GM12873 (cell line): ENCODE measurements around the gene MAG.
A peak's percentile ranks its signal among the peaks of the same experiment; 100 is the strongest.

Experiments used
- TF ChIP-seq, protein P1 (sequence below): IDR thresholded peaks from 2 replicates; pipeline ENCODE4 v1.5.1; 2012; ENCODE audit warnings: low read depth, mild to moderate bottlenecking, moderate library complexity, low read length, control low read depth; ENCODE audit not compliant: insufficient read depth; ENCODE audit errors: missing control alignments

MAG gene

DNA sequence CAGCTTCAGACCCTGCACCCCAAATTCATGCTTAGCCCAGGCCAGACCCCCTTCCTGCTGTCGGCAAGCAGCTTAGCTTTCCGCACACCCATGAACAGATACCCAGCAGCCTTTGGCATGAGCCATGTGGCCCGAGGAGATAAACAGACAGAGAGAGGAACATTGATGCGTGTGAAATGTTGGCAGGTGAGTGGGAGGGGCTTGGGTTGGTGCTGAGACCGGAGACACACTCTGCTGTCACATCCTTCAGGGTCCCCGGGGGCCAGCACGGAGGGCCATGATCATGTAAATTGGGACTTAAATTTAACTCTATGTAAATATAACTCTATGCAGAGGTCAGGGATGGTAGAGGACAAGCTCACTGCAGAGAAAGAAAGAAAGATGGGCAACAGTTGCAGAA lies 38.5 kb downstream of the MAG start:
- TF ChIP-seq, protein P1, sequence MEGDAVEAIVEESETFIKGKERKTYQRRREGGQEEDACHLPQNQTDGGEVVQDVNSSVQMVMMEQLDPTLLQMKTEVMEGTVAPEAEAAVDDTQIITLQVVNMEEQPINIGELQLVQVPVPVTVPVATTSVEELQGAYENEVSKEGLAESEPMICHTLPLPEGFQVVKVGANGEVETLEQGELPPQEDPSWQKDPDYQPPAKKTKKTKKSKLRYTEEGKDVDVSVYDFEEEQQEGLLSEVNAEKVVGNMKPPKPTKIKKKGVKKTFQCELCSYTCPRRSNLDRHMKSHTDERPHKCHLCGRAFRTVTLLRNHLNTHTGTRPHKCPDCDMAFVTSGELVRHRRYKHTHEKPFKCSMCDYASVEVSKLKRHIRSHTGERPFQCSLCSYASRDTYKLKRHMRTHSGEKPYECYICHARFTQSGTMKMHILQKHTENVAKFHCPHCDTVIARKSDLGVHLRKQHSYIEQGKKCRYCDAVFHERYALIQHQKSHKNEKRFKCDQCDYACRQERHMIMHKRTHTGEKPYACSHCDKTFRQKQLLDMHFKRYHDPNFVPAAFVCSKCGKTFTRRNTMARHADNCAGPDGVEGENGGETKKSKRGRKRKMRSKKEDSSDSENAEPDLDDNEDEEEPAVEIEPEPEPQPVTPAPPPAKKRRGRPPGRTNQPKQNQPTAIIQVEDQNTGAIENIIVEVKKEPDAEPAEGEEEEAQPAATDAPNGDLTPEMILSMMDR = no peak

DNA sequence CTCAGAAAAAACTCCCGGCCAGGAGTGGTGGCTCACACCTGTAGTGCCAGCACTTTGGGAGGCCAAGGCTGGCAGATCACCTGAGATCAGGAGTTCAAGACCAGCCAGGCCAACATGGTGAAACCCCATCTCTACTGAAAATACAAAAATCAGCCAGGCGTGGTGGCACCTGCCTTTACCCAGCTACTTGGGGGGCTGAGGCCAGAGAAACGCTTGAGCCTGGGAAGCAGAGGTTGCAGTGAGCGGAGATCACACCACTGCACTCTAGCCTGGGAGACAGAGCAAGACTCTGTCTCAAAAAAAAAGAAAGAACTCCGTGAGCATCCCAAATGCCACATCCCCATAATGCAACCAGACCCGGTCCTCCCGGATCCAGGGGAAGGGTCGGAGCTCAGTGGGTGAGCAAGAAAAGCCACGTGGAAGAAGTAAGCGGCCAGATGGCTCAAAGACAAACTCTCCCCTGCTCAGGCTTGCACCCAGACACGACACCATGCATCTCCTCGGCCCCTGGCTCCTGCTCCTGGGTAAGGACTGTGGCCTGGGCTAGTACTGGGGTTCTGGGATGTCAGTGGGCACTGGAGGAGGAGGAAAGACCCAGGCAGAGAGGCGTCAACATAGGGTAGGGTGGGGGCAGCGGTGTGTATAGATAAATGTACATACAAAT lies 39.7 kb downstream of the MAG start:
- TF ChIP-seq, protein P1 = no peak

DNA sequence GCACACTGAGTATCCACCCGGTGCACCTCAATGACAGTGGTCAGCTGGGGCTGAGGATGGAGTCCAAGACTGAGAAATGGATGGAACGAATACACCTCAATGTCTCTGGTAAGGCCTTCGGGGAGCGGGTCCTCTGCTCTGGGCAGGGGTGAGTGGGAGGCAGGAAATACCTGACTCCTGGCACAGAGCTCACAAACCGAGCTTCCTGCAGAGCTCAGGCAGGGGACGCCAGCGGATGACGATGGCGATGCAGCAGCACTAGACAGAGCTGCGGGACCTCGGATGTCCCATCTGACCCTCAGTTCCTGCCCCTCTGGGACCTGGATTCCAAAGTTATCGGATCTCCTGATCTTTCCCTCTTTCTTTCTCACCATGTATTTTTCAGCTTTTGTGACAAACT lies 40.9 kb downstream of the MAG start:
- TF ChIP-seq, protein P1 = peak; percentile 18

DNA sequence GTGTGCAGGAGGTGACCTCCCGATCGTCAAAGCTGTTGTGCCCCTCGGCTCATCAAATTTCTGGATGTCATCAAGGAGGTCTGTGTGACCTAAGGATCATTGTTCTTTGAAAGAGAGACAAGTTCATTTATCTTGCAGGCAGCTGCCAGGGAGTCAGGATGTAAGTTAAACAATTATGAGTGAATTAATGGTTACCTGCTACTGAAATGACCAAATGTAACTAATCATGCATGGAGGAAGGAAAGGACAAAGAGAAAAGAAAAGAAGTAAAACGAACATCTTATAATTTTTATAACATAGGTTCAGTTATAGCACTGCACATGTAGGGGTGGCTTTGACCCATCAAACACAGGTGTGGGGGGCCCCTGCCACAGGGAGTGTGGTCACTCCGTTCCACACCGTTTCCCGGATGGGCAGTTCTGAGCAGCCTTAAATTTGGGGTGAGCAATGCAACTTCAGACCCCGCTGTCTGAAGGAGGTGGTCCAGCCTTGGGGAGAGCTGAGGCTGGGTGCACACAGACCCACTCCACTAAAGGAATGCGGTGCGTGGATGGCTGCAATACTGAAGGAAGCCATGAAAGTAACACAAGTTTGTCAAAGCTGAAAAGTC lies 42.3 kb downstream of the MAG start:
- TF ChIP-seq, protein P1 = no peak

DNA sequence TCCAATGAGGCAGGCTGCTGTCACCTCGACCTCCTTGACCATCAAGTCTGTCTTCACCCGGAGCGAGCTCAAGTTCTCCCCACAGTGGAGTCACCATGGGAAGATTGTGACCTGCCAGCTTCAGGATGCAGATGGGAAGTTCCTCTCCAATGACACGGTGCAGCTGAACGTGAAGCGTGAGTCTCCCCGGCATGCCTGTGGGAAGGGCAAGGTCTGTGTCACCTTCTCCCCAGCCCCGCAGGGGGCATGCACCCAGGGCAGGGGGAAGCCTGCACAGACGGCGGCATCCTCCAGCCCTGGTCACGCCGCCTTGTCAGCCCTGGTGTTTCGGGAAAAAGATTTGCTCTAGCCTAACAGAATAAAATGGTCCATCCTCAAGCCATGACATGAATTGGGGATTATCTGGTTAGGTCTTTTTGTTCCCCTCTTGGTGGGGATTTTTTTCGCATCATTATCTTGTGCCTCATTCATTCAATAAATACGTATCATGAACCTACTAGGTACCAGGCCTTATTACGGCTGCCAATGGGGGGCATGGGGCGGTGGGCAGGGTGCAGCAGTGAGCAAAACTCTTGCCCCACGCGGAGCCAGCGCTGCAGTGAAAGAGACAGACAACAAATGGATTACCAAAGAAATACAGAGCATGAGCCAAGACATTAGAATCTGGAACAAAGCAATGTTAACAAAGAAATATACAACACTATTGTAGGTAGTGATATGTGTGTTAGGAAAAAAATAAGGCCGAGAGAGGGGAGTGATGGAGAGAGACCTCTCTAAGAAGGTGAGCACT lies 44.4 kb downstream of the MAG start:
- TF ChIP-seq, protein P1 = no peak

DNA sequence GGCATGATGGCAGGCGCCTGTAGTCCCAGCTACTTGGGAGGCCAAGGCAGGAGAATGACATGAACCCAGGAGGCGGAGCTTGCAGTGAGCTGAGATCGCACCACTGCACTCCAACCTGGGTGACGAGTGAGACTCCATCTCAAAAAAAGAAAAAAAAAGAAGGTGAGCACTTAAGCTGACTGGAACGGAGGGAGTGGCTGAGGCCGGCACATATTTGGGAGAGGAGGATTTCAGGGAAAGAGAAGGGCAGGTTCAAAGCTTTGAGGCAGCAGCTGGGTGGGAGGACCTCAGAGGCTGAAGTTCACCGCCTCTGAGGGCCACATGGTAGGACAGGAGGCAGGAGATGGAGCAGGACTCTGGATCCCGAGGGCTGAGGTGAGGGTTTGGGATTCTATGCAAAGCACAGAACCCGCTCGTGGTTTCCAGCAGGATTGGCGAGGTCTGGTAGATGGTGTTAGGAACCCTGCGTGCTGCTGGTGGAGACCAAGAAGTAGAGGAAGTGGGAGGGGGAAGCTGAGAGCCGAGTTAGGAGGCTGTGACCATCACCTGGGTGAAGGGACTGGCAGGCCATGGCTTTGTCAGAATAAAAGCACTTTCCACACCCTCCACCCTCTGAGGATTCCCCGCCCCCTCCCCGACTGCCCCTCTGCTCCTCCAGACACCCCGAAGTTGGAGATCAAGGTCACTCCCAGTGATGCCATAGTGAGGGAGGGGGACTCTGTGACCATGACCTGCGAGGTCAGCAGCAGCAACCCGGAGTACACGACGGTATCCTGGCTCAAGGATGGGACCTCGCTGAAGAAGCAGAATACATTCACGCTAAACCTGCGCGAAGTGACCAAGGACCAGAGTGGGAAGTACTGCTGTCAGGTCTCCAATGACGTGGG lies 45.4 kb downstream of the MAG start:
- TF ChIP-seq, protein P1 = no peak
